IPS-18c (cell line): Measurements from ENCODE around the gene IL1RL1.

Experiments
- H3K4me3 ChIP-seq: 2 replicates; pipeline ENCODE4 v1.7.0; 2013; ENCODE audit warnings: low read depth, mild to moderate bottlenecking, low read length, moderate library complexity; ENCODE audit not compliant: insufficient read depth
- H3K9me3 ChIP-seq: one replicate; pipeline ENCODE4 v1.6.1; 2013; ENCODE audit warnings: mild to moderate bottlenecking, low read length, moderate library complexity; ENCODE audit not compliant: control insufficient read depth, insufficient read depth

IL1RL1 gene

DNA sequence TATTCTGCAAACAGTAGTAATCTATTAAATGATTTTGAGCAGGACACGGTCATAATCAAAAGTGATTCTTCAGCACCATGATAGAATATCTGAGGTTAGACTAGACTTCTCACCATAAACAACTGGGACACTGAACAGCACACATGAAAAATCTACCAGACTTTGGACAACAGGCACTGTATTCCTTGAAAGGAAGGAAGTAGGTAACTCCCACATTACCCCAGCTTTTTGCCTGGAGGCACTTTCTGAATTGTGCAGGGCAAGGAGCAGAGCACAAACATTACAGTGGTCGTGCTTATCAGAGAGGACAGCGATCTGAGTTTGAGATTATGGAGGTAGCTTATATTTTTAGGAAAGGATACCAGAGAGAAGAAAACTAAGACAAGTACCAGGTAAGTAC, 25.3 kb upstream of the IL1RL1 start:
- Histone ChIP-seq H3K9me3 (no peaks in the 10 kb centered on the region), H3K4me3 (no peak overlapping the region)

DNA sequence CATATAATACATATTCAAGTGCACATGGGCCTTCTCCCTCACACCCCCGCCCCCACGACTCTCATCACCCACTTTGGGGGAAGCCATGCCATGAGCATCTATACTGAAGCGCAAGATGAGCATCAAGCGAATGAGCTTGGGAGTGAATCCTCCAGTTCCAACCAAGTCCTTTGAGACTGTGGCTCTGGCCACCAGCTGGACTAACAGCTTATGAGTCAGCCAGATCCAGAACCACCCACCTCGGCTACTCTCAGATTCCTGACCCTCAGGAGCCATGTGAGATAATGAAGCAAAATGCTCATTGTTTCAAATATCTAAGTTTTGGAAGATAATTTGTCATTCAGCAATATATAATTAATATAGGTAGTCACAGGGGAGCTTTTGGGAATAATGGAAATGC, 22.2 kb upstream of the IL1RL1 start:
- Histone ChIP-seq H3K4me3 (no peak overlapping the region), H3K9me3 (no peaks in the 10 kb centered on the region)

DNA sequence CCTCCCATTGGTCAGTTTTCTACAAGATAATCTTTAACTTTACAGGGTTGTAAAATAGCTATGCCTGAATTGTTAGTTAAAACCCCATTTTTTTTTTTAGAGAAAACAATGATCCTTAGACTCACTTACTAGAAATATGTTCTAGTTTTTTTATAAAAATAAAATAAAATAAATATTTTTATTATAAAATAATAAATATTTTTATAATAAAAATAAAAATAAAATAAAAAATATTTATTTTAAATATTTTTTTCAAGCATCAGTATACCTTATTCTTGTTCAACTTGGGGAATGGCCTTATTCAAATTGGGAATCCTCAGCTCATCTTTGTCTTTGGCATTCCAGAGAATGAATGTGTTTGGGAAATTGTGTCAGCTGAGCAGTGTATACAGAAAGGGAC, 20.8 kb upstream of the IL1RL1 start:
- no peaks in the 10 kb centered on the region for H3K9me3 ChIP-seq
- H3K4me3 ChIP-seq: no peak overlapping the region

DNA sequence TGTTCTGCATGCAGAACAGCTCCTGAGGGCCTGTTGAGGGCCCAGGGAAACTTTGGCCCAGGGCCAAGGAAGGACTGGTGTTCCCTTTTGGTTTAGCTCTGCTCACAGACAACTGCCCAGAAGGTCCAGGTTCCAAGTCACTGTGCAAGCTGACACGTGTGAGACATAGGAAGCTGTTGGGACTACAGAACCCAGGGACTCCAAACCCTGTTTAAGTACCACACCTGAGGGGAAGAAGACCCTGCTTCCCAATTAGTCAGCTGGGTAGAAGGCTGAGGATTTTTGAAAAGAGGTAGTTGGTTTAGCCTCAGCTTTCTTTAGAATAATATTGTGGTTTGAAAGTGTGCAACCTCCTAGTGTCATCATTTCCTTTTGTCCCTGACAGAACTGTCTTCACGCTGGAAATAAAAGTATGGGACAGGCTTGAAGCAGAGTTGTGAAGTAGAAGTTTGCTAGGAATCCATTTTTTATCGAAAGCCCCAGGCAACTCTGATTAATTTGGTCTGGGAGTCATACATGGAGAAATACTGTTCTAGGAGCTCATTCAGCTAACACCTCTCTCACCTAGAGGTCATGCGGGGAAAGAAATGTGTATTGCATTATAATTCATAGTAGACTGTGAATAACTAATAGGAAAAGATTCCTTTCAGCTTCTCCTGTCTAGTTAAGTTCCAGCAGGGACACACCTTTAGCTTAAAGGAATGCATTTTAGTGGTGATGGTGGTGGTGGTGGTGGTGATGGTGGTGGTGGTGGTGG, 19.9 kb upstream of the IL1RL1 start:
- Histone ChIP-seq H3K4me3 (no peak overlapping the region), H3K9me3 (no peaks in the 10 kb centered on the region)

DNA sequence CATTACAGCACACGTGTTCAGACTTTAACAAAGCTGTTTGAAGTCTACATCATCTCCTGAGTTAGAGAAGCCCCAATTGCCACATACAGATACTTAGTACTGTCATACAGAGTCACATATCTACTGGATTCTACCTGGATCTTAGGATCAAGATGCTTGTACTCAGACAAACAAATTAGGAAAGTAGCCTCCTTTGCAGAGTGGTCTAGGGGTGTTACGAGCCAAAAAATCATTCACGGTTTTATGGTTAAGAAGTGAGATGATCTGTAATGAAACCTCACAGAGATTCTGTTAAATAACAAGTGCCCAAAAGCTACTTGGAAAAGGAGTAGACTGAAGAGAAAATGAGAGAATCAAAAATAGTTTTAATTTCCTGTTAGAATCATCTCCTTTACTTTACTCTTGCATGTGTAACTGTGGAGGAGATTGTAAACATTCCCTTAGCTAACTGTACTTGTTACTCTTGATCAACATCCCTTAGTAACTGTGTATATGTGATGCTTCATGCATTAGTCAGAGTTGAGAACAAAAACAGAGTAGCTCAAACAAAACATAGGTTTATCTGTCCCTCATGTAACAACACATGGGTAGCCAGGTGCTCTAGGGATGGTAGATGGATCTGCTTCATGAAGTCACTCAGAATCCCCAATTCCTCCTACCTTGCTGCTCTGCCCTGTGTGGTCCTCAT, 16.4 kb upstream of the IL1RL1 start:
- Histone ChIP-seq H3K4me3 (no peak overlapping the region), H3K9me3 (no peaks in the 10 kb centered on the region)

DNA sequence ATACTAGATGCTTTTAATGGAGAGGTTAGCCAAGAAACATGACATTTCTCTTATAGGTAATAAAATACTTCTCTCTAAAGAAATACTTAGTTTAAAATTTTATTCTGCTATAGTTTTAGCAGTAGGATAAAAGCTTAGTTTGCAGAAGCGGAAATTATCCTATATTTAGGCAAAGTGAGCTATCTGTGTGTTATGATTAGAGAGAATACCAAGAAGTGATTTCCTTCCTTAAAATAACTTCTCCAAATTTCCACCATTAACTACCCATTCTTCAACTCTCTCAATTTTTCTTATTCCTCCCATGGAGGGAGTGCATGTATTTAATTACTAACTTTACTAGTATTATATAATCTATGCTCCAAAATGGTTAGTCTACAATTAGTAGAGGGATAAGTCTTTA, 15.8 kb upstream of the IL1RL1 start:
- no peaks in the 10 kb centered on the region for H3K9me3 ChIP-seq

DNA sequence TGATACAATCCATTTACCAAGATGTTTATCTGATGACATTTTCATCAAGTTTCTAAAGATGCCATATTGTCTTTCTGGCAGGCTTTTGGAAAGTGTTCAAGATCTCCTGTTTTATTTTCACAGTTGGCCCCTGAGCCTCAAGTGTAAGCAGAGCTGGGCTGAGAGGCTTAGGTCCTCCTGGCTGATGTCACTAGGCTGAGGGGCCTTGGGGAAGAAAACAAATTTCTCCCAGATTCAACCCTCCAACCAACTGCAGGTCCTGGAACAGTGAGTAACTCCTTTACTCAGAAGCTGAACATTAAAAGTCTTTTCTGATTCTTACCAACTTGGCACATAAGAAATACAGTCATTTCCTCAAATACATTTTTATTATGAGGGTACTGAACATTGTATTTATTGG, 14.9 kb upstream of the IL1RL1 start:
- H3K4me3 ChIP-seq: no peak overlapping the region
- H3K9me3 ChIP-seq: no peaks in the 10 kb centered on the region

More for the DNA sequence above, 15.8 kb upstream of the IL1RL1 start:
- no peak overlapping the region for H3K4me3 ChIP-seq

DNA sequence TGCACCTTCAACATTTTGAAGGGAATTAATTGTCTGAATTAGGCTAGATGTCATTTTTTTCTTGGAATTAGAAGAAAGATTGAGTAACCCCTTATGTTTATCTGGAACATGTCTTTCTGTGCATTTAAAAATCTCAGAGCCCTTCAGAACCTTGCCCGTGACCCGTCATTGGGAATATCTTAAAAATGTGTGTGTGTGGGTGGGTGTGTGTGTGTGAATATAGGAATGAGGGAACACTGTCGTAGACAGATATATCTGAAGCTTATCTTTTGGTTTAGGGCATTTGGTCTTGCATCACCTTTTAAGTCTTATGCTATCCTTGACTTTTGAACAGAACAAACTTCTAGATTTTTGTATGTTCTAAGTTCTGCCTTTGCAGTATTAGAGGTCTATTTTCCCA, 13.5 kb upstream of the IL1RL1 start:
- Histone ChIP-seq H3K4me3 (no peak overlapping the region), H3K9me3 (no peaks in the 10 kb centered on the region)

DNA sequence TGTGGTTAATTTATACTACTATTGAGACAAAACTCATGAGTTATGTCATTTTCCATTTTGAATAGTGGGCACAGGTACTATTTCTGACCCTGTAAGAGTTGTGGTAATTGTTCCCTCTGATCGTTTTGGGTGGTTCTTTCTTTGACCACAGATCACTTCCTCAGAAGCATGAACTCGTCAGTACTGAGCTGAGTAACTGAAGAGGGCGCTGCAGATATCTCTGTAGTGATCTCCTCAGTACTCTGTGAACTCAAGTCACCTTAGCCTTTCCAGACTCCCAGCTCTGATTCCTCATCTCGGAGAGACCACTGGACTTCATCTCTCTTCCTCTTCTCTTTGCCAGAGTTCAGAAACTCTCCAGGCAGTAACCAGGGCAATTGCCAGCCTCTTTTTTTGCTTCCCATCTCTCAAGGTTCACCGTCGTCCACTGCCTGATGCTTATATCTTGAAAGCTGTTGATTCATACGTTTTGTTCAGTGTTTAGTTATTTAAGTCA, 9.4 kb upstream of the IL1RL1 start:
- Histone ChIP-seq H3K9me3 (no peaks in the 10 kb centered on the region), H3K4me3 (no peak overlapping the region)

DNA sequence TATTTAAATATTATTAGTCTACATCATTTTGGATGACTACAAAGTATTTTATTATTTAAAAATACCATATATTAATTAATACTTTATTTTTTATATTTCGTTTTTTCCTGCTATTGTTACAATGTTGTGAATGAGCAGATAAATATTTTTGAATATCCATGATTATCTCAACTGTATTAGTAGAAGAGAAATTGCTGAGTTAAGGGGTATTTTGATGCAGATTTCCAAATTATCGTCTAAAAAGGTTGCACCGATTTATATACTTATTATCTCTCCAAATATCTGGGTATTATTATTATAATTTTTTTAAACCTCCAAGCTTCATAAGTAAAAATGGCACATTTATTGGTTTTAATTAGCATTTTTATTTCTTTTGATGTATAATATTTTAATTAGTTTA, 8.9 kb upstream of the IL1RL1 start:
- Histone ChIP-seq H3K4me3 (no peak overlapping the region), H3K9me3 (no peaks in the 10 kb centered on the region)

DNA sequence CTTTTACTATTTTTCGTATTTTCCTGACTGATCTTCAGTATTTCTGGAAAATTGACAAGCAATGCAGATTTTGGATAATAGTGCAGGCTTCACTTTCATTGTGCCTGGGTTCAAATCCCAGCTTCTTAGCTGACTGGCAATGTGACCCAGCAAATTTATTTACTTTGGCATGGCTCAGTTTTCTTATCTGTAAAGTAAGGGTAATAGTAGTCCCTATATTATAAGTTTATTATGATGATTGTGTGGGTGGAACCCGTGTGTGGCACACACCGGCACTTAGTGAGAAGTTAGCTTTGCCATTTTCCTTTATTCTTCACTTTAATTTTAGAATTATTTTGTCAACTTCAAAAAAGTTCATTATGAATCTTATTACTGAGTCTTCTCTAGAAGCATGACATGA, 7.8 kb upstream of the IL1RL1 start:
- Histone ChIP-seq H3K9me3 (no peaks in the 10 kb centered on the region), H3K4me3 (no peak overlapping the region)

DNA sequence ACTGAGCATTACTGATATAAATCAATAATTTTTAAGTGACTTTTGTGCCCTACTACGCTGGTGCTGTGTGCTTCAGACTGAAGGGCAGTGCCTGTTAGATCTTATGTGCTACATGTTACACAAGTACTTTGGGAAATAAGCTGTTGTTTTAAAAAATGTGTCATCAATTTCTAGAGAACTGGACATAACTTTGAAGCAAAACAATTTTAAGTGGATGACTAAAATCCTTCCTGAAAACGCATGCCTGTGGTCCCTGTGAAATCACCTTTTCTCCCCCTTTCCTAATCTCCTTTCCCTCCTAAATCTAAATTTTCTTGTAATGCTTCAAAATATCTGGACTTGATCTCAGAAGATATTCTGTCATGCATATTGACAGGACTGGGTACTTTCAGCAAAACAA, 7.1 kb upstream of the IL1RL1 start:
- Histone ChIP-seq H3K4me3 (no peak overlapping the region), H3K9me3 (no peaks in the 10 kb centered on the region)

DNA sequence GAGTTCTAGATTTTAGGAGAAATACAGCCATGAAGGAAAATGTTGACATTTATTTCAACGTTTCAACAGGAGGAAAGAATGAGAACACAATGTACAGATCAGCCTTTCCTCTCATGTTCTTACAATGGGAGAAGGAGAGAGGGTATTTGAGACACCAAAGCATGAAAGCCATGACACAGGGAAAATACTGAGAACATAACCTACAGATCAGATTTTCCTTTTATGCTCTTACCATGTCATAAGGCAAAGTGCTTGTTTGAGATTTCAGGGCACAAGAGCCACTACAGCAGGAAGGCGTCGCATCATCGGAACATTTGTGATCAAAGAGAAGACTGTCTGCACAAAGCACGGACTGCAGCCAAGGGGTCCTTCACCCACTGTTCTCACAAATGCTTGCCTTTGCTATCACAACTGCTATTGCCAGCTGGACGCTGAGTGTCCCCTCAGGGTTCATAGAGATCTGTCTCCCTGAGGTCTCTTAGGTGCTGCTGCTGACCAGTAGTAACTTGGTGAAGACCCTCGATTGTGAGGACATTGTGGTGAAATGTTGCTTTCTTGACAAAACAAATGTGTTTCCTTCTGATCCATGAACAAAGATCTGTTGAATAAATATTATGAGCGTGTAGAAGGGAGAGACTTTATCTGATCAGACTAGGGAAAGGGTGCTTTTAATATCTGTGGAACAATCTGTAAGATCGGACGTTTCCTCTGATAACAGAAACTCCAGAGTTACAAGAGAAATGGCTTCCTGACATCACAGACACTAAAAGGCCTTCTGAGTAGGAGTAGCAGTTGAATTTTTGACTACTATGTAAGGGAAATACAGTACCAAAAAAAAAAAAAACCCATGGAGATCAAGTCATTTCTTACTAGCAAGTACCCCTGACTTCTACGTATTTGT, 6.4 kb upstream of the IL1RL1 start:
- no peaks in the 10 kb centered on the region for H3K9me3 ChIP-seq
- no peak overlapping the region for H3K4me3 ChIP-seq

DNA sequence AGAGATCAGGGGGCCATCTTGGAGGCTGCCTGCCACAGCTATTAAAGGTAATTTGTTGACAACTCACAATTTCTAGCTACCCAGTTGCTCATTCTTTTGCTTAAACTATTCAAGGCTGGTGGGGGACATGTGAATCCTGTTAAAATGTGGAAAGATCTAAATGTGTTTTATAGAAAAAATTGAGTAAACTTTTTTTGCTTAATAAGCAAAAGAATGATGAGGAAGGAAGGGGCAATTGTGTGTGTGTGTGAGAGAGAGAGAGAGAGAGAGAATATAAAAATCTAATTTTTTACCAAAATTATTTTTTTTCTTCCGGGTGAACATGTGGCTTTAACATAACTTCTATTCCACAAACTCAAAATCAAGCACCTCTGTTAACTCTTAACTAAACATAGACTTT, 5.2 kb upstream of the IL1RL1 start:
- Histone ChIP-seq H3K4me3 (no peak overlapping the region), H3K9me3 (no peaks in the 10 kb centered on the region)

DNA sequence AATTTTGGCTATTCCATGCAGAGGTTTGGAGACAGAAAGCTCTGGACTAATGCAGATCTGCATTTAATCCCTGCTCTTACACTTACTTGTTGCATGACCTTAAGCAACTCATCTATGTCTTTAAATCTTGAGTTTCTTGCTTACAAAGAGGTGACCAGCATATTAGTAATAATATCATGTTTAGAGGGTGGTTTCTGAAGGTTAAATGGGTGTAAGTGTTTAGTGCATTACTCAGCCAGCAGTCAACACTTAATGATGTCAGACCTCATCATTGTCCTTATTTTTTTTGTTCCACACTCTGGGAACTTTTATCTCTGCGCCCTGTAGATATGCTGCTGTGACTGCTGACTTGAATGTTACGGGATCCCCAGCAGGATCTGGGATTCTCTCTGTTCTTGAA, 1.7 kb downstream of the IL1RL1 start:
- H3K4me3 ChIP-seq: no peak overlapping the region
- H3K9me3 ChIP-seq: no peaks in the 10 kb centered on the region

DNA sequence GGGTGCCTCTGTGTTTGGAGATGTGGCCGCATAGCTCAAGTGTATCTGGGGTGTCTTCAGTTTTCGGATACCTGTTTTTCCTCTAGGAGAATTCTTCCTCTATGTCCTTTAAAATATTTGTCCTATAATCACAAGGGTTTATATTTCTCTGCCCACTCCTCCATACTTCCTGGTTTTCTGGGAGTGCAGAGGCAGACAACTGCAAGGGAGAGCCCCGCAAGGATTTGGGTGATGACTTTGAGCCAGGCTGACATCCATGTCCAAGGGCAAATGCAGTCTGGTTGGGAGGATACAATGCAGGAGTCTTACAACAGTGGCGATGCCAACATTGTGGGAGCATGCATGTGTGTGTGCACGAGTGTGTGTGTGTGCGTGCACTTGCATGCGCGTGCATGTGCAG, 2.1 kb downstream of the IL1RL1 start:
- no peaks in the 10 kb centered on the region for H3K9me3 ChIP-seq
- no peak overlapping the region for H3K4me3 ChIP-seq

DNA sequence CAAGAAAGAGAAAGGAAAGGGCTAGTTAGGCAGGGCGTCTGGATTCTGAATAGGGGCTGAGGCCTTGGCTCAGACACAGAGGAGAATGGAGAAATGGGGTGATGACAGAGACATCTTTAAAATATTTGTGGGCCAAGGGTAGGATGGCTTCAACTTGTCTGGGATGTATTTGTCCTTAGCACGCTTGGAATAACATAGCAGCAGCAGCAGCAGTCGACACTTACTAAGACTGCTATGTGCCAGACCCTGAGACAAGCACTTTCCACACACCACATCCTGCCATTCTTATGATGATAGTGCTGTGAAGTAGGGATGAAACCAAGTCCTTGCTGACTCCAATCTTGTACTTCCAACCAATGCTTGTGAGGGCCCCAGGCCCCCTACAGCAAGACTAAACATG, 2.6 kb downstream of the IL1RL1 start:
- H3K9me3 ChIP-seq: no peaks in the 10 kb centered on the region
- no peak overlapping the region for H3K4me3 ChIP-seq

DNA sequence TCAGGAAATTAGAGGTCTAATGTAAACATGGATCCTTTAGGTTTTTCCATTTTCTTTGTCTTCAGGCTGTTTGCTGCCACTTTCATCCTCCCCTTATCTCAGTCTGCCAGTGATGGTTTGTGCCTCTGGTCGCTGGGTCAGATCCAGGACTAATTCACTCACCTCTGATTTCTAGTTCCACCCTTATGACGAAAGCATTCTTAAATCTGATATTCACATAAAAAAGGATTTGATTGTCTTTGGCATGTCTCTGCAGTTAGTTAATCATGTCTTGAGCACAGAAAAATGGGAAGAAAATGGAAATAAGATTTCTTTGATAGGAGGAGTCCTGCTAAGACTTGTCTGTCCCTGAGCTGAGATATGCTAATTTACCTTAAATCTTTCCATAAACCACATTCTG, 4.6 kb downstream of the IL1RL1 start:
- H3K9me3 ChIP-seq: no peaks in the 10 kb centered on the region
- no peak overlapping the region for H3K4me3 ChIP-seq
